Pulmonary artery endothelial cell (primary cell): ENCODE data around the gene AFAP1L1. TPM values are rescaled to one million over a fixed set of nuclear protein-coding genes. Genes with fewer than 3 reads are reported as not detected.

Experiments
- DNase-seq: peaks from one replicate; pipeline ENCODE4 v3.0.0-alpha.2; 2011; ENCODE audit warnings: low read depth, low spot score
- total RNA-seq: library from RNA; depleted of rRNA; stranded (reverse); fragments of >200 nt; gene quantifications from 2 replicates; pipeline ENCODE4 v1.2.3, GENCODE V29; 2014

The AFAP1L1 gene
- total RNA-seq, 1 donor from 2014 or later, result 150 TPM

DNA sequence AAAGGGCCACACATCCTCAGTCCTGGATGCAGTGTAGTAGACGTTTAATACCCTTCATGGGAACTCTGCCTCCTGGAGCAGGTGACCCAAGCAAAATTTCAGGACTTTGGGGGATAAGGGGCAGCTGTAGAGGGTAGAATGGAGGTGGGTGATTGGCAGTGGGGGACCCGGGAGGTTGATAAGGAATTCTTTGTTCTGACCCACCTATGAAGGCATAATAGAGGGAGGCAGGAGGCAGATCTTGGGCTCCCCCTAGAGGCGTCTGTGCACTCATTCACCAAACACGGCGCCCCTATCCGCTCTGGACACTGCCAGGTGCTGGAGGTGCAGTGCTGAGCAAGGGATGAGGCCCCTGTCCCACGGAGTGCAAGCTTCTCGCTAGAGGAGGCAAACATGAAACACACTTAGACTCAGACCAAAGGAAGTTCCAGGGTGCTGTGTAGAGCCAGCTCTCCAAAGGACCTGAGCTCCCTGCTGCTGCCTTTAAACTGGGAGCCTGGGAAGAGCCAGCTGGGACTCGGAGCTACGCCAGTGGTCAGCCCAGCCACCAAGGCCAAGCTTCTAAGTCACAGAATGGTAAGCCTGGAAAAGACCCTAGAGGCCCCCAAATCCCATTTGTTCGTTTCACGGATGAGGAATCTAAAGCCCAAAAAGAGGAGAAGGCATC lies 99.8 kb downstream of the AFAP1L1 start:
- peak; percentile 22 for DNase-seq

DNA sequence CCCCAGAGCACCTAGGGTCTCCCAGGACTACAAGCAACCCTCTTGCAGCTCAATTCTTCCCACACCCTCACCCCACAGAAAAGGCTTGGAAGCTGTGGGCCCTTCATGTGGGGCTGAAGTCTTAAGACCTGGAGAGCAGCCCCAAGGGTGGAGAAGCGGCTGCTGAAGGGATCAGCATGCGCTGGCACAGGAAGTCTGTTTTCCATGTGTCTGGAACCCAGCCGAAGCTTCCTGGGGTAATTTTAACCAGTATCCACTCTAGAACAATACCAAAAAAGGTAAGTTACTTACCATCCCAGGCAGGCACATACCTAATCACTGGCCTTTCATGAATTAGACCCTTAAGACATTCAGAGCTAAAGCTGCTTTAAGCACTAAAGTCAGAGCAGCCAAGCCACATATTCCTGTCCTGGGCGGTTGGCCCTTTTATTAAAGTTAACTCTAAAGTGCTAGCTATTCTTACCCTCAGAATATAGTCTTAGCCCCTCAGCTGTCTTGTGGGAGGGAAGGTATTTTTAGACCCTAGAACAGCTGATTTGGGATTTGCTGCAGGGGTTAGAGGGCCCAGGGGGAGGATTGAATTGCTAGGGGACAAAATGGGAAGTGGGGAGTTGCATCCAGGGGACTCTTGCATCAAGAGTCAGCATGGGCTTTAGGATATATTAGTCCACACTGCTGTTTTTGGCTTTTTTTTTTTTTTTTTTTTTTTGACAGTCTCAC lies 100.6 kb downstream of the AFAP1L1 start:
- no peak for DNase-seq

DNA sequence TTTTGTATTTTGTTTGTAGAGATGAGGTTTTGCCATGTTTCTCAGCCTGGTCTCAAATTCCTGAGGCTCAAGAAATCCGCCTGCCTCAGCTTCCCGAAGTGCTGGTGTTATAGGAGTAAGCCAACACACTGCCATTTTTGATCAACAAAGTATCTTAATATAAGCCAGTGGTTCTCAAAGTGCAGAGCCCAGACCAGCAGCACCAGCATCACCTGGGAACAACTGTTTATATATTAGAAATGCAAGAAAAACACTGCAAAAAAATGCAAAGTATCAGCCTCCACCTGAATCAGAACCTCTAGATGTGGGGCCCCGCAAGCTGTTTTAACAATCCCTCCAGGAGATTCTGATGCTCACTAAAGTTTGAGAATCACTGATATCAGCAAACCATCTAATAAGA lies 101.3 kb downstream of the AFAP1L1 start:
- no peak for DNase-seq

DNA sequence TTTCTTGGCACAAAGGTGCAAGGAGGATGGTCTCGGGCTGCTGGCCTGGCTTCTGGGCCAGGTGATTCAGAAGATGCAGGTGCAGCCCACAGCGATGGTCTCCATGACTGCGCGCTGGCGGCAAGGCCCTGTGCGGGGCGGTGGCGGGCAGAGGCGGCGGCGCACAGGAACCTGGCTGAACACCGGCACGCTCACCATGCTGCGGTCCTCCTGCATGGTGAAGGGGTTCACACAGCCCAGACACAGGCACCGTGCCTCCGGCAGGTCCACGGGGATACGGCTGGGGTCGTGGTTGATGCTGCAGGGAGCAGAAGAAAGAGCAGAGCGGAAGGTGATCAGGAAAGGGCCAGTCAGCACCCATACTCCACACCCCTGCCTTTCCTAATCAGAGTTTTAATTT lies 102.6 kb downstream of the AFAP1L1 start:
- DNase-seq, result no peak

DNA sequence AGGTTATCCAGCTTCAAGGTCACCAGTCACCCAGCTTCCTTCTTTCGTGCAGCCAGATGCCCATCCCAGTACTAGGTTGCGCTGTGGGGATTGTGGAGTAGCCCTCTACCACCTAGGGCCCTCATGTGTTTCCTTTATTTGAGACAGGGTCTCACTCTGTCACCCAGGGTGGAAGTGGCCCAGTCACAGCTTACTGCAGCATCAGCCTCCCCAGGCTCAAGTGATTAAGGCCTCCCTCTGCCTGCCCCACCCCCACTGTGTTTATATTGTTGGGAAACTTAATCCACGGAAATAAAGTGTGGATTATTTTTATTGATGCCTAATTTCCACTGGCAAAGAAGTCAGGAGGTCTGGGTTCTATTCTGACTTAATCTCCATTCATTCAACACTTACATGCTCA lies 103.1 kb downstream of the AFAP1L1 start:
- DNase-seq, result no peak

DNA sequence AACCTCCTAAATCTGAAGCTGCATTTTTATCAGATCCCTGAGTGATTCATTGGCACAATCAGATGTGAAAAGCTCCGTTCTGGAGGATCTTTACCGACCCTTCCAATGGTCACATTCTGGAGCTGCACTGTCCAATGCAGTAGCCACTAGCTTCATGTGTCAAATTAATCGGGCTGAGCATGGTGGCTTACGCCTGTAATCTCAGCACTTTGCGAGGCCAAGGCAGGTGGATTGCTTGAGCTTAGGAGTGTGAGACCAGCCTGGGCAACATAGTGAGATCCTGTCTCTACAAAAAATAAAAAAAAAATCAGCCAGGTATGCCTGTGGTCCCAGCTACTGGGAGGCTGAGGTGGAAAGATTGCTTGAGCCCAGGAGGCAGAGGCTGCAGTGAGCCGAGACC lies 103.8 kb downstream of the AFAP1L1 start:
- DNase-seq, result no peak

DNA sequence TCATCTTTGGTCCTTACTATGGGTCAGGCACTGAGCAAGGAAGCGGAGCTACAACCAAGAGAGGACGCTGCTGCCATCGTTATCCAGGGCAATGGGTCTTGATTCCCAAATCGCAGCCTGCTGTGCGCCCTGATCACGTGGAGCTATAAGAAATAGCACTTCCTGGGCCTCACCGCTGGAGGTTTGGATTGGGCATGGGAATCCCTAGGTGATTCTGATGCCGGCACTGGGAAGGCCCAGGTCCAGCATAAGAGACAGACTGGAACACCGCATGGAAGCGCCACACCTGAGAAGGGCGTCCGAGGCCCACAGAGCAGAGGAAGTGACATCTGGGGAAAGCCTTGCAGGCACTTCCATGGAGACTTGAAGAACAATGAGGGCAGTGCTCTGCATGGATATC lies 104.4 kb downstream of the AFAP1L1 start:
- DNase-seq, result no peak

DNA sequence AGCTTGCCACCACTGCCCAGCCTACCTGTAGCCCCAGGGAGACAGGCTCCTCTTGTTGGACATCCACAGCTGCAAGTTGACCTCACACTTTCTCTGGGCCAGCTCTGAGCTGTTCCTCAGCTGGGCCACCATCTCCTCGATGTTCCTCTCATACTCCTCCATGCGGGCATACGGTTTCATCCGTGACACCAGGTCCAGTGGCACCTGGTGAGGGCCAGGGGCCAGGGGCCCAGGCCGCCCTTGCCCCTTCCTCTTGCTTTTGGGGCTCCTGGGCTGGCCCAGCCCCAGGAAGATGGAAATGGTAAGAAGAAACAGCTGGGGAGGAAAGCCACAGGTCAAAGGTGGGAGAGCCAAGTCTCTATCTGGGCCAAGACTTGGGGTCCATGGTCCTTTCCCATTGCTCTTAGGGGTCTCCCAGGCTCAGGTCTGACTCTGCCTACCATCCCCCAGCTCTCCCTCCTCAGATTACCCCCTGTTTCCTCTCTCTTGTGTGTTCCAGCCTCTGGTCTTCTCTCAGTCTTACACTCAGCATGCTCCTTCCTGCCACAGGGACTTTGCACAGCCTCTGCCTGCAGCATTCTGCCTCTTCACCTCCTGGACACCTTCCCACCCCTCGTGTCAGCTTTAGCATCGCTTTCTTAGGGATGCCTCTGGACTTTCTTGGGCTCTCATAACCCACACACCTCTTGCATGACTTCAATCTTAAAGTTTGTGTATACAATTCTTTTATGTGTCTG lies 105.2 kb downstream of the AFAP1L1 start:
- no peak for DNase-seq

DNA sequence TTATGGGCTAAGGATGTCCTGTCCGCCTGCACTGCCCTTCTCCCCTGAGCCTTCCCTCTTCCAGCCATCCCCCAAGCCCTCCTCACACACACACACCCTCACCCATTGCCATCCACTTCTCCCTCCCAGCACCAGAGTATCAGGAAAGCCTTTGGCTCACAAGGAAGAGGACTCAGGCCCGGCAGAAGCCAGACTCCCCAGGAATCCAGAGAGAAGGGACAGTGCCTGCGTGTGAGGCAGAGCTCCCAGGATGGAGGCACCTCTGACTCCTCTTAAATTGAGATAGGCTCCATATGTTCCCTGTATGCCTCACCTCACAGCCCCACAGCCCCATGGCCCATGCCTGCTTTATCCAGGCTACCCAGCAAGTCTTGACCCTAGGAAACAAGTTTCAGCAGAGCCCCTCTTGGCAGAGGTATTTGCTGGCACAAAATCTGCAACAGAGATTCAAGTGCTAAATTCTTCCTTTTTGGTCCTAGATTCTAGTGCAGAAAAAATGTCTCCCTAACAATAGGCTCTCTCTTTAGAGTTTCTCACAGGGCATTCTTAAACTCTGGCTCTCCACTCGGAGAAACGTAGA lies 106.7 kb downstream of the AFAP1L1 start:
- no peak for DNase-seq

DNA sequence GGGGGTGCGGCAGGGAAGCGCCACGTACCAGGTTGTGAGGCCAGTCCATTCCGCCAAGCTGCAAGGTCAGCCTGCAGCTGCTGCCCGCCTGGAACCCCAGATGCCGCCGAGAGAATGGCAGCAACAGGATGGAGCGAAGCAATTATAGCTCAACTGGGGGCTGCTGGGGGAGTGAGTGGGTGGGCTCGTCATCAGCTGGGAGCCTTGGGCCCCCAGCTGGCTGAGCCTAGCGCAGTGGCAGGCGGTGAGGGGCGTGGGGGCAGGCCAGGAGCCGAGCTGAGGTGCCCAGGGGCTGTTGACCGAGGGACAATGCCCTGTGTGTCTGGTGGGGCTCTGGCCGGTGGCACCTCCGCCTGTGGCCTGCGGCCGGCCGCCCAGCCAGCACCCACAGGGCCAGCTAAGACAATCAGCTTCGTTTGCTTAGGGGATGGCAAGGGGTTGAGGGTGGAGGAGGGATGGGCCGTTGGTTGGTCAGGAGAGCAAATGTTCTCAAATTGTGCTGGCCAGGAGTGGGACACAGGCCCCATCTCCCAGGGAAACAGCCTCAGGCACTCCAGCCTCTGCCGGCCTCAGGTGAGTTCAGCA lies 107.6 kb downstream of the AFAP1L1 start, which contains the start of gene IL17B:
Gene IL17B, minus strand, starts transcription at position 116 of the 585 bp plus-strand sequence. Its CDS starts 67 bp downstream, at position 49.
- DNase-seq, result no peak

DNA sequence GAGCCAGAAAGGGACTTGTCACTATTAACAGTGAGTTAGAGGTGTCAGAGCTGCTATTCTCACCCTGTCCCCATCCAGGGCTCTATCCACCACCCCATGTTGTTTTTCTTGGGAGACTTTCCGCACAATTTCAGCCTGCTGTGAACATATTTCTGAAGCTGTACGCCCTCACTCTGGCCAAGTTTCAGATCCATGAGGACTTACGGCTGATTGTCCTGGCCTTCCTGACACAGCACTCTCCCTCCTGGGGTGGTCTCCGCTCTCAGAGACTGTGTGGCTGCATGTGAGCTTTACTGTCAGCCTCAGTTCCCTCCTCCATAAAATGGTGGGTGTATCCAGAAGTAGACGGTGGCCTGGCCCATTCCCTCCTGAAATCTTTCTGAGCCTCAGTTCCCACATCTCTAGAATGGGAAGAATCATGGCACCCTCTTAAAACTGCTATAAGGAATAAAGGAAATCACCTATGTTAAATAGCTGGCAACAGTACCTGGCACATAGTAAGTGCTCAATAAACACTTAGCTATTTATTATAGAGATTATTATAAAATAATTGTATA lies 108.2 kb downstream of the AFAP1L1 start:
- no peak for DNase-seq

DNA sequence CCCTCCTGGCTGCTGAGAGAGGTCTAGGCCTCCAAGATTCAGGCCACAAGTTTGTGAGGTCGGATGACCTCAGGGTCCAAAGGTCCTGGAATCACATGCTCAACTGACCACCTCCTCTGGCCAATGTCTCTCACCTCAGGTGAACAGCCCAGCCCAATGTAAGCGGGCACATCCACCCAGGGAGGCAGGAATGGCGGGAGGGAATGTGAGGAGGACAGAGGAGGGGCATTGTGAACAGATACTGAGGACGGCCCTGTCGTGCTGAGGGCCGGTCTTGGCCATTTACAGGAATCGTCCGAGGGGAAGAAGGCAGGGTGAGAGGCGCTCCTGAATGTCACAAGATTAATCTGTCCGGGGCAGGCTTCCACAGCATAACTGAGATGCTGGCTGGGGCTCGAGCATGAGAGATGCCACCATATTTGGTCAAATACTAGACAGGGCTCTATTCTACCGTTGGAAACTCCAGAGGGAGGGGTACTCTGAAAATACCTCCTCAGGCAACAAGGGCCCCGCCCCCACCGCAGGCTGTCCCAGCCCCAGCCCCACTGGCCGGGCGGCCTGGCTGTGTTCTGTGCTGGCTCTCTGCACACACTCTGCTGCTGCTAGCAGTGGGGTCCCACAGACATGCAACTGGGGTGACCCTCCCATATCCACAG lies 108.9 kb downstream of the AFAP1L1 start:
- no peak for DNase-seq

DNA sequence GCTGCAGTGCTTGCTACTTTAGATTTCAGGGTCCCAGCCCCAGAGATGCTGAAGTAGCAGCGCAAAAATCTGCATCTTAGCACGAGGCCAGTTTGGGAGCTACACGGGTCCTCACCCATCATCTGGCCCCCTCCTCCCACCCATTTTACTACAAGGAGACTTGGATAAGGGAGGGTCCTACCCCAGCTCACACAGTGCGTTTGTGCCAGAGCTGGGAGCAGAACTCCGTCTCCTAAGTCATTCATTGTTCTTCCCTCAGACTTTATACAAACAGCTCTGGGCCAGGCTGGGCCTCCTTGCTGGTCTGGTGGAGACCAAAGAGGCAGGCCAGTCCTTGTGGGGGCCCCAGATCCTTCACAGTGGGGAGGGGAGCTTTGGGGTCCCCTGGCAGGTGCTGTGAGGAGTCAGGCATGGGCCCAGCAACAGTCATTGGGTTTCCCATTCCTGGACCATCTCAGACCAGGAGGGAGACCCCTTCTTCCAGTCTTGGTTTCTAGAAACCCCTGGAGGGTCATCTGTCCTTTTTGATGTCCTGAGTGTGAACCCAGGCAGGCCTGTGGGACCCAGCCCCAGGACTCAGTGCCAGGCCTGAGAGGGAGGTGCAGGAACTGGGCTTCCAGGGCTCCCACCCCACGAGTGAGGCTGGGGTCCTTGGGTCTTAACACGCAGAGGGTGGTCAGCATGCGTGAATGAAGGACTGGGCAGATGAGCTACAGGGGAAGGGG lies 109.8 kb downstream of the AFAP1L1 start:
- DNase-seq, result no peak

DNA sequence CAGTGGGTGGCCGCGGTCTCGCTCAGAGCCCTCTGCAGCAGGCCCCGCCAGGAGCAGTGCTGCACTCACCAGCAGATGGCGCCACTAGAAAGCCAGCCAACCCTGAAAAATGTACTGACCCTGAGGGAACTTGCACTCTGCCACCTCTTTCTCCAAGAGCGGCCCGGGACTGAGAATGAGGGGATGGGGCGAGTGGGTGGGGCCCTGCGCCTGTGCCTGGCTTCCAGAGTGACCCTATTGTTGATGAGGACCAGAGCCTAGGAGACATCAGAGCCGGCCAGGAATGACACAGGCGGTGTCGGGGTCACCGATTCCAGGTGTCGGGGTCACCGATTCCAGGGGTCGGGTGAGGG lies 110.3 kb downstream of the AFAP1L1 start:
- peak; percentile 19 for DNase-seq

DNA sequence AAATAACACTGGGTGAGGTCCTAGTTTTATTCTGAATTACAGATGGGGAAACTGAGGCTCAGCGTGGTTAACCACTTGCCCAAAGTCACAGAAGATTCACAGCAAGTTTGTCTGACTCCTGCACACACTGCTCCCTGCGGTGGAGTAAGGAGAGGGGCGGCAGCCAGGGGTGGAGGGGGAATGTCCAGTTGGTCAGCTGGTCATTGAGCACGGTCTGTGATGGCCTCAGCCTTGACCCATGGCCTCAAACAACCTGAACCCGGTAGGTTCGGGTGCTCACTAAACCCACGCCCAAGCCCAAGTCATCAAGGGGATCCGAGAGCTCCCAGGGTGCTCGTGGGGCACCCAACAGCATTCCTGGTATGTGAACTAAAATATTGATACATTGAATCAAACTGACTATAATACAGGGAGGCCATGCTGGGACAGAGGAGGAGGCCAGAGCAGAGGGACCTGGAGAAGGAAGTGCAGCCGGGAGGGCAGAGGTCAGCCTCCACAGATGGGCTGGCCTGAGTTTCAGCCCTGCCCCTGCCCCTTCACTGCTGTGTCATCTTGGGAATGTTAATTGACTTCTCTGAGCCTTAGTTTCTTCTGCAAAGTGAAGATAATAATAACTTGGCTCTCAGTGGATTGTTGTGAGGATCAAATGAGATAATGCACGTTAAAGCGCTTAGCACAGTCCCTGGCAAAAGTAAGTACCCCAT lies 111.0 kb downstream of the AFAP1L1 start:
- DNase-seq, result no peak

DNA sequence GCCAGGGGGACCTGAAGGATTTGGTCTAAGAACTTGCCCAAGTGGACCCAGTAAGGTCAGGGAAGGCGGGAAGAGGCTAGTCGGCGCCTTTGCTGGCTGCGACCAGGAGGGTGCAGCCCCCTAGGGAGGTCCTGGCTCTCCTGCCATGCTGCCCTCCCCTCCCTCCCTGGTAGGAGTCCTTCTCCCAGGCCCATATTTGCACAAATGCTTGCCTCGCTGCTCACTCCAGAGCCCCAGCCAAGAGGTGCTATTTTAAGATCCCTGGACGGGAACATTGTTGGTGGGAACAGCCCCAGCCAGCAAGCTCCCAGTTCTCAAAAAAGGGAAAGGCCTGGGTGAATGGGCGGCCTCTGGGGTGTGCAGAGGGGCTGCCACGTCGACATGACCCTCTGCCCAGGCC lies 111.7 kb downstream of the AFAP1L1 start:
- DNase-seq, result no peak

DNA sequence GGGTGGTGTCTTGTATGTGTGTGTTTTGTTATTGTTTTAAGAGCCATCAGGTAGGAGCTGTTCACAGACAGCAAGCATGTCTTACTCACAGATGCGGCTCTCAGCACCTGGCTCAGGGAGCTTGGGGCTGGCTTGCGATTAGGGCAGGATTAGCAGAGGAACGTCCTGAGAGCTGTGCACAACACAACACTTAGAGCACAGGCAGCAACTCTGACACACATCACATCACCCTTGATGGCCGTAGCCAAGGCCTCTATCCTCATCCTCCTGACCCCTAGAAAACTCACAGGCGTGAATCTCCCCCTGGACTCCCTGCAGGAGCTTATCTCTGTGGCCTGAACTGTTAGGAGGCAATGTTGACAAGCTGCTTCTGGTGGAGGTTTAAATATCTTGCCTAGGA lies 114.5 kb downstream of the AFAP1L1 start:
- DNase-seq, result no peak

DNA sequence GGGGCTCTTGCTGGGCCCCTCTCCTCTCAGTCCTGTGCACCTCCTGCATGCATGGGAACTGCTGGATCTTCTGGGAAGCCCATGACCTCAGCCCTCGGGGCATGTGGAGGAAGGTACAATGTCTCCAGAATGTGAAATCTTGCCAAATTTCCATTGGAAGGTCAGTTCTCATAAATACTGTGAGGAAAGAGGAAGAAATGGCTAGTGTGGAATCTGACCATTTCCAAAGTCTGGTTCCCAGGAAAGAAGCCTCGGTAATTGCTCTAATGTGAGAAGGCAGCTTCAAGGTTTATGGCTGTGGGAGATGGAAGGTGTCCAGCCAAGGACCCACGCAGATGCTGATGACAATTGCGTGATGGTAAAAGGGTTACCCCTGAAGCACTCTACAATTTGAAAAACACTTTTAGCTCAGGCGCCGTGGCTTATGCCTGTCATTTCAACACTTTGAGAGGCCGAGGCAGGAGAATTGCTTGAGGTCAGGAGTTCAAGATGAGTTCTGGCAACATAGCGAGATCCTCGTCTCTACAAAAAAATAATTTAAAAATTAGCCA lies 115.5 kb downstream of the AFAP1L1 start:
- DNase-seq, result no peak

DNA sequence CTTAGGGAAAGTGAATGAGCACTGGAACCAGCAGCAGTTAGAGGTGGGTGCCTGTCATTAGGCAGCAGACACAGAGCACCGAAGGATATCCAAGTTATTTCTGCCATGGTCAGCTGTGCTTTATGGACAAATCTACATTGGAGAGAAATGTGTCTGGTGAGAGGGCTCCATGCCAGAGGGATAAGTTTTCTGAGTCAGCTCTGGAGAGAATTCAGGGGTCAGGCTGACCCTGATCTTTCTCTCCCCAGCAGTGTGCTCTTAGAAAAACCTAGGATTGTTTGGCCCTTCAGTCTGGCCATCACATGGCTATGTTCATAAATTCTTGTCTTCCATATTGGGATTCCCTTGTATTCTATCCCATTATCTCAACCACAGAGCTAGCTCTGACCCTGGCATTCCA lies 116.3 kb downstream of the AFAP1L1 start:
- no peak for DNase-seq
